DMS 273 (cell line): ENCODE data around the gene PYGM.

ENCODE experiments used
- DNase-seq: peaks from one replicate; lab custom pipeline; 2025; ENCODE audit not compliant: unreplicated experiment; lab: John Stamatoyannopoulos, UW

PYGM gene

DNA sequence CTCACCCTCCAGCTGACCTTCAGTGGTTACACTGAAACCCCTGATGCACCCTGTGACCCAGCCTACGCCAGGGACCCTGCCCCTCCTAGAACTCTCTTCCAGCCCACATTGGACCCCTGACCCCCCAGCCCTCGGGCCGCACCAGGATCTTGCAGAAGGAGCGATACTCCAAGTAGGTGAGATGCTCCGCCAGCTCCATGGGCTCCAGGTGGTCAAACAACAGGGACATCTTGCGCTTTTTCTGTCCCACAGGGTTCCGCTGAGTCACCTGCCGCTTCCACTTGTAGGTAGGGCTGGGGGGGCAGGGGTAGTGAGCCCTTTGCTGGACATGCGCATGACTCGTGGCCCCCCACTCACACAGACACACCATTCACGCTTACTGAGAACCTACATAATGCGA lies 19.9 kb downstream of the PYGM start:
- DNase-seq = no peak

GRCh38 chr11:64736654-64737053 lies 23.1 kb downstream of the PYGM start:
- DNase-seq = no peak

DNA sequence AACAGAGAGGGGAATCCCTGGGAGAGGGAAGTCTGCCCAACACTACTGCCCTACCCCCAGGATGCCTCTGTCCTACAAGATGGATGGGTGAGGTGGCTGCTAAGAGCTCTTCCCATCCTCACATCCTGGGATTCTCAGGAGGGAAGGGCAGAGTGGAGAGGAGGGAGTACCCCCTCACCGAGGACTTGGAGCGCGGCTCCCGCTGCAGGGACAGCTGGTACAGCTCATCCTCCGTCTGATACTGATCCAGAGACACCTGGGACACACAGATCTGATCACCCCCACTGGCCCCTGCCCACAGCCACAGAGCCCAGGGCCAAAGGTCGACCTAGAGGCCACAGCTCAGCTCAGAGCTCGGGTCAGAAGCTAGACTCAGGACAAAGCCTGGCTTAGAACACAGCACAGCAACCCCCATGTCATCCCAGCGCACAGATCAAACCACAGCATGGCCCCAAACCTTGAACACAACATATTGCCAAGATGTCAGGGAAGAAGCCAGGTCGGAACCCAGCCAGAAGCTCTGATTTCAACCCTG lies 24.0 kb downstream of the PYGM start:
- no peak for DNase-seq

DNA sequence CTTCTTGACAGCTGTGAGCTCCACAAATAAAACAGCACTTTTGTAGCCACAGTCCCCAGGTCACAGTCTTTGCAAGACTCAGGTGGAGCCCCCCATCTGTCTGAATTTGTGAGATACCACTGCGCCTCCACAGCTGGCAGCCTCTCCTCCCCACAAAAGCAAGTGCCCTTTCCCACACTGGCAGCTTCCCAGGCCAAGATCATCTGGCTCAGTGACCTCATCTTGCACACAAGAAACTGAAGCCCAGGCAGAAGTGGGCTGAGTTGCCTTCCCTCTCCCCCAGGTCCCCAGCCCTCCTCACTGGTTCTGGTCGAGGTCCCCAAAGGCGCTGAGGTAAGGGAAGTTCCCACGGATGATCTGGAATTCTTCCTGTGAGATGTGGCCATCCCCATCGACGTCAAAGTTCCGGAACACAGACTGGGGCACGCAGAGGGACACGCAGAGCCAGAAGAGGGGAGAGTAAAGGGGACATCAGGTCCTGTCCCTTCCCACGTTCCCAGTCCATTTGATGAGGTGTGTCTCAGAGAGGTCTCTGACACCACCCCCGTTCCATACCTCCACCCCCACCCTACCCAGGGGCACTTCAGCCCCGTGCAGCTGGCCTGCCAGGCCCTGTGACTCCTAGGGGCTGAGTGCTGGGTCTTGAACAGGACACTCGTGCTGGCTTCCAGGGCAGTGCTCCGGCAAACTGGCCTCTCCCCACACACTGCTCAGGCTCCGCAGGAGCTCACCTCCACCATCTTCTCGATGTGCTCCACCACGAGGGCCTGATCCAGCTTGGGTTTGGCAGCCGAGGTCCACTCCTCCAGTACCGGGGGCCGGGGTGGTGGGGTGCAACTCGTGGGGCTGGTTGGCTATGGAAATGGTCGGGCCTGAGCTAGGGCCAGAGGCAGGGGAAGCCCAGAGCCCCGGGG lies 24.7 kb downstream of the PYGM start:
- DNase-seq = peak; percentile 63

- DNase-seq = no peak
Observed at GRCh38 chr11:64731601-64732000, 28.2 kb downstream of the PYGM start.

- DNase-seq = no peak
Observed at GRCh38 chr11:64729851-64730382, 29.9 kb downstream of the PYGM start.

DNA sequence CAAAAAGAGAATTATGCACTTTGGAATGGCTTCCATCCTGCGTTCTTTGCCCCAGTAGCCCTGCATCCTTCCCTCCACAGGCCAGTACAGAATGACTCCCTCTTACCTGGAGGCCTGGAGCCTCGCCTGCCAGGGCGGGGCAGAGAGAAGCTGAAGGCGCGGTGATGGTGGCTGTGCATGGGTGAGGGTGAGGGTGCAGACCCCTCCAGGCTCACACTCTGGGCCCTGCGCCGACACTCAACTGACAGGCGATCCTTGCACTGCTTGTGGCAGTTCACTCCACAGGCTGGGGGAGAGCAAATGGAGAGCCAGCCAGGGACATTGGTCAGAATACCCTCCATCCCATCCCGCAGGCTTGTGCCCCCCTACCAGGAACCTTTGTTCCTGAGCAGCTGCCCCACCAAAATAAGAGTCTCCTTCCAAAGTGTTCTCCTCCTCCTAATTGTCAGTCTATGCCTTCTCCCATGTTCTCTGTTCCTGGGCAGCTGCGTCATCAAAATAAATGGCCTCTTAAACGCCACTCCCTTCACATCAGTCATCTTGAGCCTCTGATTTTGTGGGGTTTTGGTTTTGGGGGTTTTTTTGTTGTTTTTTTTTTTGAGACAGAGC lies 30.9 kb downstream of the PYGM start:
- DNase-seq = no peak

GRCh38 chr11:64726867-64727530 lies 32.8 kb downstream of the PYGM start:
- no peak for DNase-seq

DNA sequence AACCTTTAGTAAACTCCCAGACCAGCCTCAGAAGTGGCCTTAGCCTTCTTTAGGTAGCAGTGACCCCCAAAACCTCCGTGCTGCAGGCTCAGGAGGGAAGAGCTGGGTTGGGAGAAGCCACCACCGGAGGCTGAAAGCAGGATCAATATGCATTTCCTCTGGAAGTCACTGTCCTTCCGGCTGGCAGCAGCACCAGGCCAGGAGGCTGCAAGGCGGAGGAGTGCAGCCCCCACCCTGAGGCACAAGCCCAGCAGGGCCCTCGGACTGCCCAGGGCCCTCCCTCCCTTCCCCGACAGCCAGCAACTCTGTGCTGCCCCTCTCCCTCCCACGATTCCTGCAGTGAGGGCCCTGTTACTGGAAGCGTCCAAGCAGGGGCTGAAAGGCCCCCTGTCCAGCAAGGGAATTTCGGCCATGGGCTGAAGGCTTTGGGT lies 33.5 kb downstream of the PYGM start:
- no peak for DNase-seq

GRCh38 chr11:64724863-64725532 lies 34.8 kb downstream of the PYGM start:
- DNase-seq = no peak

- no peak for DNase-seq
Observed at GRCh38 chr11:64723907-64724862, 35.6 kb downstream of the PYGM start.

GRCh38 chr11:64723117-64723906 lies 36.5 kb downstream of the PYGM start, which contains the start of gene NRXN2:
TSS of gene NRXN2 (minus strand) at chr11:64723197. CDS start at chr11:64713699, 9,498 bp downstream.
- DNase-seq = peak; percentile 87

GRCh38 chr11:64722141-64723065 lies 37.4 kb downstream of the PYGM start:
- no peak for DNase-seq

DNA sequence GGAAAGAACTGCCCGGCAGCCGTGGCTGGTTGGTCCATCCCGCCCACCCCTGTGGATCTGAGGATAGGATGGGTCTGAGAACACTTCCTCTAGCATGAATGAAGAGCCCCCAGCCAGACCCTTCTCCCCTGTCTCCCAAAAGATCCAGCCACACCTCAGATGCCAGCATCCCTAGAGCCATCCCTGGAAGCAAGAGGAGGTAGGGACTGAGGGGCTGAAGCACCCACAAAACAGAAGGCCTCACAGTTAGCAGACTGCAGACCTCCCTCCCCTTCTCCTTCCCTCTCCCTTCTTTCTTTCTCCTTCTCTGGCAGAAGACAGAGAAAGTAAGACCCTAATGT lies 38.4 kb downstream of the PYGM start:
- DNase-seq = no peak

- no peak for DNase-seq
Observed at GRCh38 chr11:64720640-64721358, 39.0 kb downstream of the PYGM start.

- no peak for DNase-seq
Observed at GRCh38 chr11:64720167-64720566, 39.6 kb downstream of the PYGM start.

DNA sequence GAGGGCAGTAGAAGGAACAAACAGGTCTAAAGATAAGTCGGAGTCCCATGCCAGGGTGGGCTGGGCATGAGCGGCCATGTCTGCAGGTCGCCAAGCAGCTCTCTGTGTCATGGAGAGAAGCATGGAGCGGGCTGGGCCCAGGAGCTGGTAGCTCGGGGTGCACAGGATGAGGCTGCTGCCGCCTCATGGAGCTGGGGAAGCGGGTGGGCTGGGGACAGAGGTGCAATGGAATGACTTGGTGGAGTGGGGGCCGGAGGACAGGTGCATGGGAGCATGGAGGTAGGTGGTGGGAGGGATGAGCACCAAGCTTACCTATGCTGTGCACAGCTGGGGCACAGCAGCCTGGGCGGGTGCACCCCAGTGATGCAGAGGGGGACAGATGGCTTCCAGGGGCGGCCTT lies 40.4 kb downstream of the PYGM start:
- DNase-seq = no peak
